ENCODE data around the gene VCL. TPM values are rescaled to one million over a fixed set of nuclear protein-coding genes. Genes with fewer than 3 reads are reported as not detected.

VCL gene
- total RNA-seq, 1 experiment from 2014 or later, result 495 TPM

- ChIA-PET POLR2A (interaction anchor here (1.5 kb wide), 1 partner anchor 29 kb away, joined by 4 read pairs; no protein-coding TSS in a partner anchor), CTCF (interaction anchor here (0.7 kb wide), 1 partner anchor 16 kb away, joined by 6 read pairs; no protein-coding TSS in a partner anchor)
- intact Hi-C loops (cut with micrococcal nuclease; ENCODE audit: unreplicated experiment) (no loop called here), in situ Hi-C loops (cut with HindIII; ENCODE audit: low pct_unique_long_range_greater_than_20kb, low sequenced_read_pairs) (loop anchor here (10.0 kb wide), 1 partner anchor 47 kb away; no protein-coding TSS in a partner anchor)
- peak overlapping the region; percentile 99 for H3K27ac ChIP-seq (ENCODE audit: low read length)
- no peak overlapping the region for H3K4me3 ChIP-seq (ENCODE audit: low read depth in 2 of 2, low read length in 2 of 2)
- no TSS peak for BruUV-seq (replicated peaks)
- ATAC-seq (no peak), DNase-seq (ENCODE audit: low read depth, low spot score) (no peak)
- peaks cover 60% of the 10 kb centered on the region for H3K4me1 ChIP-seq (ENCODE audit: control insufficient read depth, insufficient read depth, low read length)
- no peaks in the 10 kb centered on the region for H3K36me3 ChIP-seq (ENCODE audit: control insufficient read depth, insufficient read depth, low read length)
- H3K9me3 ChIP-seq (ENCODE audit: control insufficient read depth, insufficient read depth, low read depth, low read length), result no peaks in the 10 kb centered on the region
- TF ChIP-seq TCF7L2 (IDR thresholded peaks at IDR 0.05; ENCODE audit: low read depth, low read length) (no peak), CTCF (IDR thresholded peaks at IDR 0.05) (no peak), SIN3A (IDR thresholded peaks at IDR 0.05; ENCODE audit: borderline replicate concordance, insufficient read depth, low read depth, low read length) (no peak), POLR2AphosphoS5 (IDR thresholded peaks at IDR 0.05; ENCODE audit: low read depth, low read length) (no peak)
- TF ChIP-seq, protein P1, sequence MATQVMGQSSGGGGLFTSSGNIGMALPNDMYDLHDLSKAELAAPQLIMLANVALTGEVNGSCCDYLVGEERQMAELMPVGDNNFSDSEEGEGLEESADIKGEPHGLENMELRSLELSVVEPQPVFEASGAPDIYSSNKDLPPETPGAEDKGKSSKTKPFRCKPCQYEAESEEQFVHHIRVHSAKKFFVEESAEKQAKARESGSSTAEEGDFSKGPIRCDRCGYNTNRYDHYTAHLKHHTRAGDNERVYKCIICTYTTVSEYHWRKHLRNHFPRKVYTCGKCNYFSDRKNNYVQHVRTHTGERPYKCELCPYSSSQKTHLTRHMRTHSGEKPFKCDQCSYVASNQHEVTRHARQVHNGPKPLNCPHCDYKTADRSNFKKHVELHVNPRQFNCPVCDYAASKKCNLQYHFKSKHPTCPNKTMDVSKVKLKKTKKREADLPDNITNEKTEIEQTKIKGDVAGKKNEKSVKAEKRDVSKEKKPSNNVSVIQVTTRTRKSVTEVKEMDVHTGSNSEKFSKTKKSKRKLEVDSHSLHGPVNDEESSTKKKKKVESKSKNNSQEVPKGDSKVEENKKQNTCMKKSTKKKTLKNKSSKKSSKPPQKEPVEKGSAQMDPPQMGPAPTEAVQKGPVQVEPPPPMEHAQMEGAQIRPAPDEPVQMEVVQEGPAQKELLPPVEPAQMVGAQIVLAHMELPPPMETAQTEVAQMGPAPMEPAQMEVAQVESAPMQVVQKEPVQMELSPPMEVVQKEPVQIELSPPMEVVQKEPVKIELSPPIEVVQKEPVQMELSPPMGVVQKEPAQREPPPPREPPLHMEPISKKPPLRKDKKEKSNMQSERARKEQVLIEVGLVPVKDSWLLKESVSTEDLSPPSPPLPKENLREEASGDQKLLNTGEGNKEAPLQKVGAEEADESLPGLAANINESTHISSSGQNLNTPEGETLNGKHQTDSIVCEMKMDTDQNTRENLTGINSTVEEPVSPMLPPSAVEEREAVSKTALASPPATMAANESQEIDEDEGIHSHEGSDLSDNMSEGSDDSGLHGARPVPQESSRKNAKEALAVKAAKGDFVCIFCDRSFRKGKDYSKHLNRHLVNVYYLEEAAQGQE (IDR thresholded peaks at IDR 0.05; ENCODE audit: insufficient read depth in 1 of 2, low read depth in 2 of 2, low read length in 1 of 2), result no peak
- H3K27me3 ChIP-seq (ENCODE audit: control insufficient read depth, insufficient read depth, low read length), result no peaks in the 10 kb centered on the region
Measured at GRCh38 chr10:73968098-73968521, 29.8 kb upstream of the VCL start.

DNA sequence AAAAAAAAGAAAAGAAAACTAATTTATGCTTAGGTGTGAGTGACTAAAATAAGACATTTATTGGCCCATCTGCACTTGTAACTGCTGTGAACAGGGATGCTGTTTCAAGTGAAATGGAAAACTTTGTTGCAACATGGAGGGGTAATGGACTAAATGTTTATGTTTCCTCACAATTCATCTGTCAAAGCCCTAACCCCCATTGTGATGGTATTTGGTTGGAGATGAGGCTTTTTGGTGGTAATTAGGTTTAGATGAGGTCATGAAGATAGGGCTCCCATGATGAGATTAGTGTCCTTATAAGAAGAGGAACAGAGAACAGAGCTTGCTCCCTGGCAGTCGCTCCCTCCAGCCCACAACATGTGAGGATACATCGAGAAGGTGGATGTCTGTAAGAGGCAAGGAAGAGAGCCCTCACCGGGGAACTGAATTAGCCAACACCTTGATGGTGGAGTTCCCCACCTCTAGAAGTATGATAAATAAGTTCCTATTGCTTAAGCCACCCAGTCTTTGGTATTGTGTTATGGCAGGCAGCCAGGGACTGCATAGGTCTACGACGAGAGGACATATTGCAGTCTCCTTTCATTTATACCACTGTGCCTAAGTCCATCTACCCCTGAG lies 28.6 kb upstream of the VCL start:
- BruUV-seq (replicated peaks), result no TSS peak
- TF ChIP-seq POLR2AphosphoS5 (IDR thresholded peaks at IDR 0.05; ENCODE audit: low read depth, low read length) (no peak), TCF7L2 (IDR thresholded peaks at IDR 0.05; ENCODE audit: low read depth, low read length) (no peak), SIN3A (IDR thresholded peaks at IDR 0.05; ENCODE audit: borderline replicate concordance, insufficient read depth, low read depth, low read length) (no peak), CTCF (IDR thresholded peaks at IDR 0.05) (no peak)
- TF ChIP-seq, protein P1 (IDR thresholded peaks at IDR 0.05; ENCODE audit: insufficient read depth in 1 of 2, low read depth in 2 of 2, low read length in 1 of 2), result no peak
- Histone ChIP-seq H3K27ac (ENCODE audit: low read length) (peak overlapping the region; percentile 99), H3K4me3 (ENCODE audit: low read depth in 2 of 2, low read length in 2 of 2) (no peak overlapping the region), H3K9me3 (ENCODE audit: control insufficient read depth, insufficient read depth, low read depth, low read length) (no peaks in the 10 kb centered on the region), H3K36me3 (ENCODE audit: control insufficient read depth, insufficient read depth, low read length) (no peaks in the 10 kb centered on the region), H3K4me1 (ENCODE audit: control insufficient read depth, insufficient read depth, low read length) (peaks cover 58% of the 10 kb centered on the region), H3K27me3 (ENCODE audit: control insufficient read depth, insufficient read depth, low read length) (no peaks in the 10 kb centered on the region)
- in situ Hi-C loops (cut with HindIII; ENCODE audit: low pct_unique_long_range_greater_than_20kb, low sequenced_read_pairs) (loop anchor here (10.0 kb wide), 1 partner anchor 45 kb away; no protein-coding TSS in a partner anchor), intact Hi-C loops (cut with micrococcal nuclease; ENCODE audit: unreplicated experiment) (no loop called here)
- DNase-seq (ENCODE audit: low read depth, low spot score) (no peak), ATAC-seq (no peak)
- ChIA-PET POLR2A (interaction anchor here (0.6 to 1.5 kb wide), 2 partner anchors 10 to 28 kb away, joined by 4 to 8 read pairs; no protein-coding TSS in a partner anchor), CTCF (interaction anchor here (1.2 kb wide), 1 partner anchor 13 kb away, joined by 3 read pairs; no protein-coding TSS in a partner anchor)

Measured in Panc1 (cell line).